Karpas-422 (cell line): ENCODE results near the gene CTRB1. TPM values are rescaled to one million over a fixed set of nuclear protein-coding genes. Genes with fewer than 3 reads are reported as not detected.
"Not testable (repeated sequence)": the region's sequence is repeated elsewhere in the genome, so short reads cannot be mapped to it uniquely, and the experiment has no call there.

Source experiments
- DNase-seq: peaks from one replicate; pipeline ENCODE4 v3.0.0-alpha.2; 2015
- H2AFZ ChIP-seq: fragments of 200-600 bp; sonication (generic); 2 replicates; pipeline ENCODE4 v1.6.1; 2014; ENCODE audit warnings: antibody characterized with exemption, low read length, mixed read lengths
- H3K27ac ChIP-seq: fragments of 200-600 bp; sonication (generic); 2 replicates; pipeline ENCODE4 v1.5.1; 2014; ENCODE audit warnings: mild to moderate bottlenecking, low read length, moderate library complexity
- H3K27me3 ChIP-seq: fragments of 200-600 bp; sonication (generic); 2 replicates; pipeline ENCODE4 v1.6.1; 2014; ENCODE audit warnings: low read length, mixed read lengths
- H3K36me3 ChIP-seq: fragments of 200-600 bp; sonication (generic); 2 replicates; pipeline ENCODE4 v1.6.1; 2014; ENCODE audit warnings: low read length, mixed read lengths; ENCODE audit not compliant: insufficient read depth
- H3K4me1 ChIP-seq: fragments of 200-600 bp; sonication (generic); 2 replicates; pipeline ENCODE4 v1.6.1; 2014; ENCODE audit warnings: mild to moderate bottlenecking, low read length, mixed read lengths
- H3K4me2 ChIP-seq: fragments of 200-600 bp; sonication (generic); 2 replicates; pipeline ENCODE4 v1.6.1; 2014; ENCODE audit warnings: low read length, low read depth, mild to moderate bottlenecking; ENCODE audit not compliant: poor library complexity, severe bottlenecking
- H3K4me3 ChIP-seq: fragments of 200-600 bp; sonication (generic); 2 replicates; pipeline ENCODE4 v1.5.1; 2014; ENCODE audit warnings: mild to moderate bottlenecking, antibody characterized with exemption, low read length, mixed read lengths
- H3K79me2 ChIP-seq: fragments of 200-600 bp; sonication (generic); 2 replicates; pipeline ENCODE4 v1.6.1; 2014; ENCODE audit warnings: mild to moderate bottlenecking, low read length, mixed read lengths
- H3K9ac ChIP-seq: fragments of 200-600 bp; sonication (generic); 2 replicates; pipeline ENCODE4 v1.6.0; 2014; ENCODE audit warnings: low read length
- H3K9me2 ChIP-seq: fragments of 200-600 bp; sonication (generic), shearing (Covaris generic); replicated peaks from 2 replicates; pipeline ENCODE4 v1.6.0; 2014; ENCODE audit warnings: mild to moderate bottlenecking, low read length, moderate library complexity; ENCODE audit not compliant: insufficient read depth
- H3K9me3 ChIP-seq: fragments of 300-700, 200-600 bp; sonication (generic); 2 replicates; pipeline ENCODE4 v1.6.1; 2014; ENCODE audit warnings: low read length, mixed read lengths
- H4K20me1 ChIP-seq: fragments of 200-600 bp; sonication (generic); 2 replicates; pipeline ENCODE4 v1.6.1; 2014; ENCODE audit warnings: mild to moderate bottlenecking, antibody characterized with exemption, low read length, low read depth; ENCODE audit not compliant: insufficient read depth
- total RNA-seq: library from RNA; depleted of rRNA; stranded (reverse); fragments of >200 nt; shearing (Covaris generic); gene quantifications from 2 replicates; pipeline ENCODE4 v1.2.3, GENCODE V29; 2014; ENCODE audit warnings: low replicate concordance

Gene CTRB1
- total RNA-seq, 1 experiment from 2014 or later, result not detected

GRCh38 chr16:75263963-75264445, 45.2 kb downstream of the CTRB1 start:
- Histone ChIP-seq H4K20me1 (peaks cover 20% of the 10 kb centered on the region), H3K9ac (no peak overlapping the region; the same call in 1 of the 2 replicates), H2AFZ (no peak overlapping the region), H3K79me2 (no peaks in the 10 kb centered on the region), H3K36me3 (no peaks in the 10 kb centered on the region), H3K4me3 (no peak overlapping the region), H3K9me3 (no peaks in the 10 kb centered on the region), H3K4me2 (no peak overlapping the region), H3K4me1 (peaks cover 19% of the 10 kb centered on the region), H3K9me2 (no peaks in the 10 kb centered on the region), H3K27ac (no peak overlapping the region), H3K27me3 (no peaks in the 10 kb centered on the region)
- no peak for DNase-seq

DNA sequence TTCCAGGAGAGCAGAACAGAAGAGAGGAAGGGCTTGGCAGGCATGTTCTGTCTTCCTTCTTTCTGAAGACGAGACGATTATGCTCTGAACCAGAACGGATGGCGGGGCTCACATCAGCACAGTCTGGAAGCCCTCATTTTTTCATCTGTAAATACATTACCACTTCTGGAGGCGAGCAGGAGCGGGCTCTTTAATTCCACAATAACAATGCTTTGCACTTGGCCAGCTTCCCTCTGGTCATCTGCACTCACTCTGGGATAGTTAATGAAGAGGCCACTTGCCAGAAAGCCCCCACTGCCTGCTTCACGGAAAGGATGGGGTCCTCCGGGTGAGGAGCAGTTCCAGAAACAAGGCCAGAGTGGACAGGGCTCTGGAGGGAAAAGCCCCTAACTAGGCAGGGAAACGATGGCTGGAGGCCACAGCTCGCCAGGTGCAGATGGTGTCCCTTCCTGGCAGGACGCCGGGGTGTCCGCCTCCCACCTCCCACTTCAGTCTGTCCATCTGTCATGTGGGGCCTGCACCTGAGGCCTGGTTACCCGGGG, 45.7 kb downstream of the CTRB1 start:
- H3K9me2 ChIP-seq, result no peaks in the 10 kb centered on the region
- H3K27me3 ChIP-seq, result no peaks in the 10 kb centered on the region
- no peak overlapping the region for H2AFZ ChIP-seq
- H3K9me3 ChIP-seq, result no peaks in the 10 kb centered on the region
- H3K4me3 ChIP-seq, result peak overlapping the region; percentile 95
- H3K27ac ChIP-seq, result no peak overlapping the region
- peaks cover 19% of the 10 kb centered on the region for H3K4me1 ChIP-seq
- H3K79me2 ChIP-seq, result no peaks in the 10 kb centered on the region
- no peaks in the 10 kb centered on the region for H3K36me3 ChIP-seq
- no peak for DNase-seq
- H4K20me1 ChIP-seq, result peaks cover 17% of the 10 kb centered on the region; the same call in 1 of the 2 replicates
- H3K4me2 ChIP-seq, result peak overlapping the region; percentile 91
- peak overlapping the region; percentile 85 for H3K9ac ChIP-seq

GRCh38 chr16:75264999-75265910, 46.5 kb downstream of the CTRB1 start:
- no peak for DNase-seq
- H4K20me1 ChIP-seq, result peaks cover 17% of the 10 kb centered on the region; the same call in 1 of the 2 replicates
- H3K4me2 ChIP-seq, result peak overlapping the region; percentile 91
- H3K4me1 ChIP-seq, result peaks cover 19% of the 10 kb centered on the region
- H3K9me3 ChIP-seq, result no peaks in the 10 kb centered on the region
- H3K27me3 ChIP-seq, result no peaks in the 10 kb centered on the region
- peak overlapping the region; percentile 85 for H3K9ac ChIP-seq
- H3K9me2 ChIP-seq, result no peaks in the 10 kb centered on the region
- peak overlapping the region; percentile 95 for H3K4me3 ChIP-seq
- H3K79me2 ChIP-seq, result no peaks in the 10 kb centered on the region
- H2AFZ ChIP-seq, result peak overlapping the region; percentile 83
- no peak overlapping the region for H3K27ac ChIP-seq
- H3K36me3 ChIP-seq, result no peaks in the 10 kb centered on the region

GRCh38 chr16:75265911-75266701, 47.3 kb downstream of the CTRB1 start:
- H3K4me1 ChIP-seq, result peaks cover 19% of the 10 kb centered on the region
- H3K79me2 ChIP-seq, result no peaks in the 10 kb centered on the region
- no peaks in the 10 kb centered on the region for H3K9me2 ChIP-seq
- DNase-seq, result peak; percentile 88
- H2AFZ ChIP-seq, result peak overlapping the region; percentile 100
- H3K9me3 ChIP-seq, result no peaks in the 10 kb centered on the region
- no peaks in the 10 kb centered on the region for H3K36me3 ChIP-seq
- H3K4me3 ChIP-seq, result peak overlapping the region; percentile 95
- peak overlapping the region; percentile 91 for H3K4me2 ChIP-seq
- H3K27me3 ChIP-seq, result no peaks in the 10 kb centered on the region
- peak overlapping the region; percentile 85 for H3K9ac ChIP-seq
- H3K27ac ChIP-seq, result no peak overlapping the region
- peaks cover 17% of the 10 kb centered on the region; the same call in 1 of the 2 replicates for H4K20me1 ChIP-seq

DNA sequence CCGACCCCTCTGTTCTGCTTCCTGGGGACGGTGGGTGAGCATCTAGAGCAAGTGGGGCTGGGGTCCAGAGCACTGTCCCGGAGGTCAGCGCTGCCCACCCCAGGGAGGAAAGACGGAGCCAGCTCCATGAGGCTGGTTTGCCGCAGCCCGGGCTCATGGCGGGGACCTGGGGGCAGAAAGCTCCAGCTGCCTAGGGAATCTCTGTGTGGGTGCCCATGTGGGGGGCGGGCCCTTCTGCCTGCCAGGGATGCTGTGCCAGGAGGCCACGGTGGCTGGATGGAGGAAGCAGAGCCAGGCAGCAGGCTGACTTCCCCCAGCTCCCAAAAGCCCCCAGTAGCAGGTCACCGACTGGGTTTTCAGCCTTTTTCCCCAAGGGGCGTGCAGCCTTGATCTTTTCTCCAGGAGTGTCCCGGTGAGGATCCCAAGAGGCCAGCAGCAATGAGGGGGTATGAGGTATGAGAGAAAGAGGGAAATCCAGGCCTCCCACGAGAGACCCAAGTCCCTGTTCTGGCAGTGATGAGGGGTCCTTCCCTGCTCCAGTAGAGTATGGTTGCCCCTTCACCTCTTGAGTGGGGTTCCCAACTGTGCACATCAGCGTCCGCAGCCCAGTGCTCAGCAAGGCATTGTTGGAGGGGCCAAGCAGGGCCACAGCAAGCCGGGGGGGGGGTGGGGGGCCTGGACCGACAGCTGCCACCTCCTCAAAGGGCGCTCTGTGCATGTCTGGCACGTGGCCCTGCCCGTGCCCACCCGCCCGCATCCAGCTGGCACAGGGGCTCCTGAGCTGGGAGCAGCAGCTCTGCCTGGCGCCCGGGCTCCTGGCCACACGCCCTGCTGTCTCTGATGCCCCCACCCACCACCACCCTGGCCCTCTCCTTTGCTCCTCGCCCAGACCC, 48.2 kb downstream of the CTRB1 start:
- Histone ChIP-seq H3K27me3 (no peaks in the 10 kb centered on the region), H3K9me3 (no peaks in the 10 kb centered on the region), H2AFZ (peak overlapping the region; percentile 100; the same call in 1 of the 2 replicates), H3K9me2 (no peaks in the 10 kb centered on the region), H3K79me2 (no peaks in the 10 kb centered on the region), H3K4me3 (peak overlapping the region; percentile 95), H3K4me1 (peaks cover 23% of the 10 kb centered on the region), H3K27ac (no peak overlapping the region), H3K4me2 (peak overlapping the region; percentile 91), H3K9ac (peak overlapping the region; percentile 85), H3K36me3 (no peaks in the 10 kb centered on the region), H4K20me1 (peaks cover 17% of the 10 kb centered on the region; the same call in 1 of the 2 replicates)
- DNase-seq, result no peak

DNA sequence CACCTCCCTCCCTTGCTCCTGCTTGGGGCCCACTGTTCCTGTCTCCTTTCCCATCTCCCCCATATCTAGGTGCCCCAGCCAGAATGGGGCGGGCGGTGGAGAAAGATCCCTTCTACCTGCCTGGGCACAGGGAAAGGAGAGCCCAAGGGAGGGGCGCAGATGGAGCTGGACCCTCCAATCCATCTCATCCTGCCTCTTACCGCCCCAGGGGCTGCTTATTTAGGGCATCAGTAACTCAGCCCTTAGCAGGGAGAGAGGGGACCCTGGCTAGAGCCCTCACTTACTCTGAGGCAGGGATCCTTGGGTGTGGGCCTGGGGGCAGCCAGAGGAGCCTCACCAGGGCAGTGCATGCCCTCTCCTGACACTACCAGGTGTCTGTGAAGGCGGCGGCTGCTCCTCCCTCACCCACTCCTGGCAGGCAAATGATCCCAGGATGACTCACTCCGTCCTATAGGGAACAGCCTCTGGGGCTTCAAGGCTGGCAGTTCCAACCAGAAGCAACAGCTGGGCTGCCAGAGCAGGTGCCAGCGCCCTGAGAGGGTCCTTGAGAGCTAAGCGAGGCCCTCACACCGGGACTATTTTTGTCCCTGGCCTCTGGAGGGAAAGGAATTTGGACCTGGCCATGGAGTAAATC, 49.0 kb downstream of the CTRB1 start:
- no peak overlapping the region for H2AFZ ChIP-seq
- no peaks in the 10 kb centered on the region for H3K27me3 ChIP-seq
- no peak for DNase-seq
- H3K9me2 ChIP-seq, result no peaks in the 10 kb centered on the region
- no peak overlapping the region for H3K4me2 ChIP-seq
- H3K9ac ChIP-seq, result no peak overlapping the region
- no peaks in the 10 kb centered on the region for H3K79me2 ChIP-seq
- peaks cover 26% of the 10 kb centered on the region for H3K4me1 ChIP-seq
- no peaks in the 10 kb centered on the region for H3K36me3 ChIP-seq
- H3K9me3 ChIP-seq, result no peaks in the 10 kb centered on the region
- H3K4me3 ChIP-seq, result no peak overlapping the region
- peaks cover 17% of the 10 kb centered on the region; the same call in 1 of the 2 replicates for H4K20me1 ChIP-seq
- no peak overlapping the region for H3K27ac ChIP-seq

- not testable (repeated sequence) for DNase-seq, H3K4me2 ChIP-seq, H3K36me3 ChIP-seq, H3K27ac ChIP-seq, H3K9me3 ChIP-seq, H2AFZ ChIP-seq, H3K9ac ChIP-seq, H3K79me2 ChIP-seq, H3K4me3 ChIP-seq, H4K20me1 ChIP-seq, H3K9me2 ChIP-seq, H3K27me3 ChIP-seq
- peaks cover 23% of the 10 kb centered on the region for H3K4me1 ChIP-seq
These were observed 50.6 kb downstream of the CTRB1 start for GRCh38 chr16:75269358-75269757.
